K562 (cell line): ENCODE data around the gene PTGES3. TPM values are rescaled to one million over a fixed set of nuclear protein-coding genes. Genes with fewer than 3 reads are reported as not detected.

Source experiments
- HOMEZ ChIP-seq: fragments of 250-450 bp; sonication (Bioruptor Pico); IDR thresholded peaks from 2 replicates; pipeline ENCODE4 v1.4.0; 2020; ENCODE audit warnings: mild to moderate bottlenecking, moderate library complexity
- MAFG ChIP-seq: fragments of 450-650 bp; conservative IDR thresholded peaks from 2 replicates; pipeline ENCODE4 v1.6.1; 2016; ENCODE audit warnings: missing genetic modification characterization, missing compliant biosample characterization
- MXI1 ChIP-seq: IDR thresholded peaks from 2 replicates; pipeline ENCODE4 v1.6.1; 2011; ENCODE audit warnings: low read depth, mild to moderate bottlenecking, improper control_type of control experiment, low read length
- SIN3B ChIP-seq: fragments of 450-650 bp; IDR thresholded peaks from 2 replicates; pipeline ENCODE4 v1.6.1; 2017; ENCODE audit warnings: low read depth, mild to moderate bottlenecking, moderate library complexity
- ZBTB40 ChIP-seq, 2 experiments: fragments of 450-650 bp in 1 of 2; sonication (generic) in 1 of 2; formaldehyde crosslinking in 1 of 2; IDR thresholded peaks; 2 replicates each; pipeline versions ENCODE4 v1.7.1 to v1.9.0; 2016 to 2022; ENCODE audit warnings: inconsistent platforms in 1 of 2, mild to moderate bottlenecking in 1 of 2, missing genetic modification reagents in 1 of 2
- ZNF239 ChIP-seq: fragments of 250-450 bp; sonication (Bioruptor Pico); IDR thresholded peaks from 2 replicates; pipeline ENCODE4 v1.4.0; 2020; ENCODE audit warnings: mild to moderate bottlenecking
- polyA plus RNA-seq, 8 experiments: library from polyadenylated mRNA; depleted of rRNA in 4 of 8; stranded (reverse) in 5 of 8; unstranded in 3 of 8; fragments of >200 nt; fragmentation: Nextera tagmentation in 2 of 8; fragmentation: Illumina TruSeq in 1 of 8; extraction: Ambion mirVana in 2 of 8; extraction: Trizol in 1 of 8; gene quantifications; 2 replicates each; pipeline versions ENCODE4 v1.2.1 to v1.2.3, GENCODE V29; 2011 to 2014; ENCODE audit warnings: inconsistent platforms in 1 of 8, missing spikeins in 1 of 8
- total RNA-seq, 7 experiments: library from RNA; depleted of rRNA in 6 of 7; stranded (reverse); fragments of >200 nt in 6 of 7; fragmentation: Illumina TruSeq in 2 of 7; extraction: Trizol in 2 of 7; gene quantifications; 2 replicates each; pipeline versions ENCODE4 v1.2.1 to v1.2.3, GENCODE V29; 2011 to 2021; ENCODE audit warnings: low replicate concordance in 1 of 7
- TF ChIP-seq, protein P1 (sequence below), 2 experiments: fragments of 150-350 bp in 1 of 2; IDR thresholded peaks; 2 replicates each; pipeline ENCODE4 v1.6.1; 2012 to 2016; ENCODE audit warnings: low read depth in 2 of 2, low read length in 2 of 2, mild to moderate bottlenecking in 1 of 2, moderate library complexity in 1 of 2
- TF ChIP-seq, protein P2 (sequence below): fragments of 250-450 bp; sonication (Bioruptor Pico); IDR thresholded peaks from 2 replicates; pipeline ENCODE4 v1.9.0; 2021; ENCODE audit warnings: mild to moderate bottlenecking

Gene PTGES3
- total and polyA plus RNA-seq, 9 of the 15 experiments (the other 6 are each of a cell fraction or from before 2014, with no cell fraction given), result 163 to 501 (median 213) TPM

DNA sequence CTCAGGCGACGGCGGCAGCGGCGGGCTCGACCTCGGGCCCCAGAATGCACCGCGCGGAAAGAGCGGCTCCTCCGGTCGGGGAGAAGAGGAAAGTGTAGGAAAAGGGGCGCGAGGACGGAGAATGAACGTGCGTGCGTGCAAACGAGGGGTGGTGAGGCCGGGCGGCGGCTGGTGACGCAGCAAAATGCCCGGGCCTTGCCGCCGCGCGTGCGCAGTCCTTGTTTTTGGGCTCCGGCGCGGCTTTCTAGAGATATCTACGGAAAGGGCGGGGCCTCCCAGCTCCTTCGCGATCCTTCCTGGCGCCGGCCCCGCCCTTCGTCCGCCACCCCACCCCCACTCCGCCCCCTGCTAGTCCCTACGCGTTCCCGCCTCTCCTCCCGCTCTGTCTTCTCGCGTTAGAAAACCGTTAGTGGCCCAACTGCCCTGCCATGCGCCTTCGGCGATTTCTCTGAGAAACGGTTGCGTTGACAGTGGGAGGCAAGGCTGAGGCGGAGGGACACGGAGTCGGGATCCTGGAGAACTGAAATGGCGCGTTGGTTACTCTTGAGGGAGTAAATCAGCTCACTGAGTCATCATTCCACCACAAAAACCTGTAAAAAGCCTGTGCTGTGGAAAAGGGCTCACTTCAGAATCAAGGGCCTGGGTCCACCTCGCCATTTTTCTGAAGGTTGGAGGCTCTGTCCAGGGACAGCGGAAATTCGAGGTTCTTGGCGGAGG, at the start of gene PTGES3 (continued):
- TF ChIP-seq, protein P1, sequence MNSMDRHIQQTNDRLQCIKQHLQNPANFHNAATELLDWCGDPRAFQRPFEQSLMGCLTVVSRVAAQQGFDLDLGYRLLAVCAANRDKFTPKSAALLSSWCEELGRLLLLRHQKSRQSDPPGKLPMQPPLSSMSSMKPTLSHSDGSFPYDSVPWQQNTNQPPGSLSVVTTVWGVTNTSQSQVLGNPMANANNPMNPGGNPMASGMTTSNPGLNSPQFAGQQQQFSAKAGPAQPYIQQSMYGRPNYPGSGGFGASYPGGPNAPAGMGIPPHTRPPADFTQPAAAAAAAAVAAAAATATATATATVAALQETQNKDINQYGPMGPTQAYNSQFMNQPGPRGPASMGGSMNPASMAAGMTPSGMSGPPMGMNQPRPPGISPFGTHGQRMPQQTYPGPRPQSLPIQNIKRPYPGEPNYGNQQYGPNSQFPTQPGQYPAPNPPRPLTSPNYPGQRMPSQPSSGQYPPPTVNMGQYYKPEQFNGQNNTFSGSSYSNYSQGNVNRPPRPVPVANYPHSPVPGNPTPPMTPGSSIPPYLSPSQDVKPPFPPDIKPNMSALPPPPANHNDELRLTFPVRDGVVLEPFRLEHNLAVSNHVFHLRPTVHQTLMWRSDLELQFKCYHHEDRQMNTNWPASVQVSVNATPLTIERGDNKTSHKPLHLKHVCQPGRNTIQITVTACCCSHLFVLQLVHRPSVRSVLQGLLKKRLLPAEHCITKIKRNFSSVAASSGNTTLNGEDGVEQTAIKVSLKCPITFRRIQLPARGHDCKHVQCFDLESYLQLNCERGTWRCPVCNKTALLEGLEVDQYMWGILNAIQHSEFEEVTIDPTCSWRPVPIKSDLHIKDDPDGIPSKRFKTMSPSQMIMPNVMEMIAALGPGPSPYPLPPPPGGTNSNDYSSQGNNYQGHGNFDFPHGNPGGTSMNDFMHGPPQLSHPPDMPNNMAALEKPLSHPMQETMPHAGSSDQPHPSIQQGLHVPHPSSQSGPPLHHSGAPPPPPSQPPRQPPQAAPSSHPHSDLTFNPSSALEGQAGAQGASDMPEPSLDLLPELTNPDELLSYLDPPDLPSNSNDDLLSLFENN (IDR thresholded peaks at IDR 0.05; ENCODE audit: low read depth in 2 of 2, low read length in 2 of 2), result peak in 1 of 2 experiments; percentile 63; a peak in 1 of 4 replicates
- 0 out of 2 replicates have a peak, but pooled peaks have one; percentile 22 for TF ChIP-seq ZNF239 (CRISPR knock-in tag)
- TF ChIP-seq HOMEZ (CRISPR knock-in tag), result no peak
- peak; percentile 73 for TF ChIP-seq SIN3B
- TF ChIP-seq MAFG (tag), result peak; percentile 94
- 0 out of 2 replicates have a peak, but pooled peaks have one; percentile 54 for TF ChIP-seq ZBTB40 (IDR thresholded peaks at IDR 0.05)
- TF ChIP-seq ZBTB40 (CRISPR knock-in tag; IDR thresholded peaks at IDR 0.05), result no peak
- TF ChIP-seq MXI1, result peak; percentile 64
- TF ChIP-seq, protein P2, sequence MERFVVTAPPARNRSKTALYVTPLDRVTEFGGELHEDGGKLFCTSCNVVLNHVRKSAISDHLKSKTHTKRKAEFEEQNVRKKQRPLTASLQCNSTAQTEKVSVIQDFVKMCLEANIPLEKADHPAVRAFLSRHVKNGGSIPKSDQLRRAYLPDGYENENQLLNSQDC (CRISPR knock-in tag), result peak; percentile 91
